HG02884 (cell line): ENCODE results near the gene CDC37L1.

Source experiments
- ATAC-seq: cut with Tn5 transposase; IDR thresholded peaks from one replicate; pipeline ENCODE4 v1.9.1; 2021; ENCODE audit warnings: mild to moderate bottlenecking, moderate library complexity; ENCODE audit not compliant: unreplicated experiment

CDC37L1 gene

GRCh38 chr9:4667681-4668080 is 11.7 kb upstream of the CDC37L1 start:
- no peak for ATAC-seq

- no peak for ATAC-seq
These were observed 10.8 kb upstream of the CDC37L1 start for GRCh38 chr9:4668604-4669003.

GRCh38 chr9:4669890-4670289 is 9.5 kb upstream of the CDC37L1 start:
- ATAC-seq, result no peak

DNA sequence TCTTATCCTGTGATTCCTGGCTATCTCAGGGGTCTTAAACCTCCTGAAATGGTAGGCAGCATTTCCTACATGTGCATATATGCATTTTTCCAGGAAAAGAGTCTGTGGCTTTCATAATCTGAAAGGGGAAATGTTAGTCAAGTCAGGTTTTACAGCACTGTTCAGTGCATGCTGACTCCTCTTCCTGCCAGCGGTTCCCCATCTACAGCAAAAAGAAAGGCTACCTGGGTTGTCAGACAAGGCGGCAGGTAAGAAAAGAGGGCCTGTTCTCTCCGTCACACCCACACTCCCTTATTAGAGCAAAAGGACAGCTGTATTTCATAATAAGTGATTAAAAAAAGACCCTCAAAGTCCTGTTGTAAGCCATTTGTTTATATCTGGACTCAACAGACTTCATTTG is 8.8 kb upstream of the CDC37L1 start:
- ATAC-seq, result no peak

GRCh38 chr9:4671737-4672136 is 7.6 kb upstream of the CDC37L1 start:
- ATAC-seq, result no peak

DNA sequence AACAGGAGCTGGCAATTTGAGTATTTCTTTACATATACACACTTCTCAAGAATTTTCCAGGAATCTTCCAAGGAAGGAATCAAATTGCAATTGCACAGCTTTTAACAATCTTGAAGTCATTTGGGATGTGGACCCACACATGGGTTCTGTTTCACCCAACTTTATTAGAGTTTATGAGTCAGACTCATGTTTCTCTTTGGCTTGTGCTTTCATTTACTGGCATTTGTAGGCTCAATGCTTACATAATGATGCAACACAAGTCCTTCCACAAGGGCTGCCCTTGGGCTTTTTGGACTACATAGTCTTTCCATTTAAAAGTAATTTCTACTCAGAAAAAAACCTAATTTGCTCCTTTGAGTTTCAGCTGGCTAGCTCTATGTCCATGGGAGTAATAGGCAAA is 4.6 kb upstream of the CDC37L1 start:
- no peak for ATAC-seq

DNA sequence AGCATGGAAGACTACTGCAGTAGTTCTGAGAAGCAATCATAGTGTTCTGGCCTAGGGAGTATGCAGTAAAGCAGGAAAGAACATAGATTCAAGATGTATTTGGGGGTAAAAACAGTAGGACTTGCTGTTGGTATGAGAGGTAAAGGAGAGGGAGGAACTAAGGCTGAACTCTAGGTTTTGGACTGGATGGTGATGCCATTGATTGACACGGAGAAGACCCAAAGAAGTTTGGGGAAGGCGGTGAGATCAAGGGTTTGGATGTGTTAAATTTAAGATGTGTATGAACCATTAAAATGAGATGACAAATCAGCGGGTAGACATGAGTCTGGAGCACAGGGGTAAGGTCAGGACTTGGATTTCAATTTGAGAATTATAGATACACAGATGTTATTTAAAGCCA is 2.0 kb upstream of the CDC37L1 start:
- ATAC-seq, result no peak

GRCh38 chr9:4678679-4679267 is 596 bp upstream of the CDC37L1 start:
- ATAC-seq, result peak; percentile 7

DNA sequence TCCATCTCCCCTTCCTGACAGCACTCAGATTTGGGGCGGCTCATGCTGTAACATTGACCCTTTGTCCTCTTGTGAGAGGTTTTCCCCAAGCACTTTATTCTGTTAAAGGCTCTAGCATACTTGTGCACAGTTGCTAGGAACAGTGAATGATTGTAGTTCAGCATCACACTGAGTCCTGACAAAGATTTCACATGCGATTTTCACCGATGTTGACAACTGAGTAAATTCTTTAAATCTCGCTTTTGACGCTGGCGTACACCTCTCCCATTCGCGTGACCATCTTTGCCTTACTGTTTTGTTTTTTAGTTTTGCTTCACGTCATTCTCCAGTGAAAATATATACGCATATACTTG is 780 bp downstream of the CDC37L1 start:
- no peak for ATAC-seq

GRCh38 chr9:4680750-4681149 is 1.4 kb downstream of the CDC37L1 start:
- no peak for ATAC-seq

DNA sequence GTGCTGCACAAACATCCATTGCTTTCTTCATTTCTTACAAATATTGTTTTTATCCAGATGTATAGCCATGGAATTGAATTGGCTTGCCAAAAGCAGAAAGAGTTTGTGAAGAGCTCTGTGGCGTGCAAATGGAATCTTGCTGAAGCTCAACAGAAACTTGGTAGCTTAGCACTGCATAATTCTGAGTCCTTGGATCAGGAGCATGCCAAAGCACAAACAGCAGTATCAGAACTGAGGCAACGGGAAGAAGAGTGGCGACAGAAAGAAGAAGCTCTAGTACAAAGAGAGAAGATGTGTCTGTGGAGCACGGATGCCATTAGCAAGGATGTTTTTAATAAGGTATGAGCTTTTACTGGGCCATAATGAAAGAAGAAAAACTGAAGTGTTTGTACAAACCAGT is 5.5 kb downstream of the CDC37L1 start:
- ATAC-seq, result no peak

DNA sequence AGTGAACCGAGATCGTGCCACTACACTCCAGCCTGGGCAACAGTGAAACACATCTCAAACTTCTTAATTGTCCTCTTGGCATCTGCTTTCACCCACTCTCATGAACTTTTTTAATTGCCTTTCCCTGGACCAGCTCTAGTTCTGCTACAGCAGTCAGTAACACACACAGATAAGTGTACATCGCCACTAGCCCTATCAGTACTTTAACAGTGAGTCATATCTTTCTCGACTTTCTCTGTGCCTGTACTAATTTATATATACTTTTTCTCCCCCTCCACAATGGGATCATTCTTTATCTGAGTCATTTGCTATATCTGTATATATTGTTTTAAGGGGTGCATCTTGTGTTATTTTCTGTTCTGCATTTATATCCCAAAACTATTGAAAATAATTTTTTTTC is 6.7 kb downstream of the CDC37L1 start:
- ATAC-seq, result no peak

- no peak for ATAC-seq
These were observed 7.2 kb downstream of the CDC37L1 start for GRCh38 chr9:4686584-4686983.

DNA sequence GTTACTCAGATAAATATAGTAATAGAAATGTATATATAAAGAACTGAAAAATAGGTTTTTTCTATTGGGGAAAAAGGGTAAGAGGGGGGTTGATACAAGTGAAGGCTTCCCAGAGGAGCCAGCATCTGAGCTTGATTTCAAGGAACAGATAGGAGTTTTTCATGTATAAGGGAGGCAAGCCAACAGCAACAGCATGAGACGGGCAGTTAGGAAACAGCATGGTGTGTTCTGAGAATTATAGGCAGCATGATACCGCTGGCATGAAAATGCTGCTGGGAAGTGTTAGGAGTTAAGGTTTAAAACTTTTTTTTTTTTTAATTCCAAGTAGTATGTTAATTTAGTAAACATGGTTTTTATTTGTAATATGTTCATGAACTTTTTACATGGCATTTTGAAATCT is 9.7 kb downstream of the CDC37L1 start:
- no peak for ATAC-seq

GRCh38 chr9:4689687-4690104 is 10.3 kb downstream of the CDC37L1 start:
- peak; percentile 66 for ATAC-seq

GRCh38 chr9:4690144-4690543 is 10.8 kb downstream of the CDC37L1 start:
- ATAC-seq, result peak; percentile 58

DNA sequence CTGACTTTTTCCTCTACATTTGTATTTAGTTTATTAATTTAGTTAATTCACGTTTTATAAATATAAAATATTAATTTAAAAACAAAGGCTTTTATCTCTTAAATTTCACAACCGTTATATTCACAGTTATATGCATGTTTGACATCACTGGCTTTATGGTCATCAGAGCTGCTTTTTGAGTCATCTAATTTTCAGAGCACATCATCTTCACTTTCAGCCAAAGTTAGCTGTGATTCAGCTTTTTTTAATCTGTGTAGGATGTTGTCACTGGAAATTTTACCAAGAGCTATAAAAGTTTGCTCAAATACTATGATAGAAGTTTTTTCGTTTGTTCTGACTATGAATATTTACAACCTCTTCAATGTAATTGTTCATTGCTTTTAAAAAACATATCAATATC is 12.4 kb downstream of the CDC37L1 start:
- ATAC-seq, result no peak

GRCh38 chr9:4700091-4700490 is 20.7 kb downstream of the CDC37L1 start:
- no peak for ATAC-seq

DNA sequence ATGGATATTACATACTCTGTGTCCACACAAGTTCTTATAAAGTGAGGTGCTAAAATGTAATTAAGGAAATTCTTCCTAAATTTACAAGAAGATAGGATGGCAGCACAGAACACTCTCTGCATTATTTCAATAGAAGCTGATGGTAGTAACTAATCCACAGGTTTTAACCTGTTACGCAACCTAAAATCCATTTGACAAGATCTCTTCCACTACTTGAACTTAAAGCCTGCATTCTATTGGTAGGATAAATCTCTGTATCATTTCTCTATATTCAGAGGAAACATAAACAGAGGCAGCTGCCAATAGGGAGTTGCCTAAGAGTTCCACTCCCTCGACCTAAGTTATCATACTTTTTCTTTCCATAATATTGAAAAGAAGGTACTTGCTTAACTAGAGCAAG is 21.6 kb downstream of the CDC37L1 start:
- no peak for ATAC-seq

- no peak for ATAC-seq
These were observed 22.2 kb downstream of the CDC37L1 start for GRCh38 chr9:4701526-4701925.

GRCh38 chr9:4704129-4704528 is 24.8 kb downstream of the CDC37L1 start:
- ATAC-seq, result no peak

DNA sequence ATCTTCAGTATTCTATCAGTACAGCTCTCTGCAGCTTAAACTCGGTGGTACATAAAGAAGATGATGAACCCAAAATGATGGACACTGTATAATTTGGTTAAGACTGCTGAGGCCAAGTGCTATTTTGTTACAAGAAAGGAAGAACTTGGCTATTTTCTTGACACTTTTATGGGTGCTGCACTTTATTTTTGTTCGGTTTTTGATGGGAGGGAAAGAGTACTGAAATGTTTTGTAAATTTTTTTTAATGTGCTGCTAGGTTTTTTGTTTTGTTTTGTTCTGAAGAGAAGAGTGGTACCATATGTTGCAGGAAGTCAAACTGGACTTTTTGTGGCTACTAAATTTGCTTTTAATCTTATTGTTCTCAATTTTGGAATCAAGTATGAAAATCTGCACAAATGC is 26.7 kb downstream of the CDC37L1 start:
- no peak for ATAC-seq

DNA sequence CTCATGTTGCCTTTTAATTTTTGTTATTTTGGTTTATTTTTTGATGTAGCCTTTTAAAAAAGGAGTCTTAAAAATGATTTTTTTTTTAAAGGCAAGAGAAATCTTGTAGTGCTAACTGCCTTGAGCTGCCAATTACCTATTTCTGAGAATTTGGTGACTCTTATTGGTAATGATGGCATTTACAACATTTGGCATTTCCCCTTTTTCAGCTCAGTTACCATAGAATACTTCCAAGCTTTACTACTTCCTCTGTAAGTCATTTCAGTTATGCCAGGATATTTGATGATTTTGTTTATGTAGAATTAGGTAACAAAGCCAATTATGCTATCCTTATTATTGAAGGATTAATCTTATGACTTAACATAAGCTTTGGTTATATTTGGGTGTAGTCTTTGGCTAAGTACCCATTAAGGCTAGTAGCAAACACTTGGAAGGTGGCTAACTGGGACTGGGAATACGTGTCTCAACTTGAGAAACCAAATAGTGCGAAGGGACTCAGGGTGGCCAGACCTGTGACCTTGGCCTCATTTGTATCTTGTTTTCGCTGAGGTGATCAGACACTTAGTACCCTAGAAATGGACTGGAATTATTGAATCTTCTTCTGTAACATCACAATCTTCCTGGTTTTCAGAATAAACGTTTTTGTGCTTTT is 27.7 kb downstream of the CDC37L1 start:
- ATAC-seq, result no peak
